OCI-LY1 (cell line): ENCODE results near the gene ATOX1.

Experiments used
- CTCF ChIP-seq: fragments of 200-600 bp; sonication (generic), shearing (Covaris generic); IDR thresholded peaks from 2 replicates; pipeline ENCODE4 v1.5.1; 2017; ENCODE audit warnings: mild to moderate bottlenecking, antibody characterized with exemption, low read length, moderate library complexity, mixed read lengths
- EZH2 ChIP-seq: fragments of 200-600 bp; sonication (generic), shearing (Covaris generic); IDR thresholded peaks from 2 replicates; pipeline ENCODE4 v1.8.0; 2017; ENCODE audit warnings: borderline replicate concordance, mixed run types, mild to moderate bottlenecking, antibody characterized with exemption, low read length, moderate library complexity, mixed read lengths

GRCh38 chr5:151706906-151707305, 51.5 kb downstream of the ATOX1 start:
- TF ChIP-seq CTCF (no peak), EZH2 (no peak)
